ENCODE measurements around the gene SLC30A9. TPM values are rescaled to one million over a fixed set of nuclear protein-coding genes. Genes with fewer than 3 reads are reported as not detected.

The SLC30A9 gene
- total RNA-seq, 1 donor from 2014 or later = 59.3 TPM

DNA sequence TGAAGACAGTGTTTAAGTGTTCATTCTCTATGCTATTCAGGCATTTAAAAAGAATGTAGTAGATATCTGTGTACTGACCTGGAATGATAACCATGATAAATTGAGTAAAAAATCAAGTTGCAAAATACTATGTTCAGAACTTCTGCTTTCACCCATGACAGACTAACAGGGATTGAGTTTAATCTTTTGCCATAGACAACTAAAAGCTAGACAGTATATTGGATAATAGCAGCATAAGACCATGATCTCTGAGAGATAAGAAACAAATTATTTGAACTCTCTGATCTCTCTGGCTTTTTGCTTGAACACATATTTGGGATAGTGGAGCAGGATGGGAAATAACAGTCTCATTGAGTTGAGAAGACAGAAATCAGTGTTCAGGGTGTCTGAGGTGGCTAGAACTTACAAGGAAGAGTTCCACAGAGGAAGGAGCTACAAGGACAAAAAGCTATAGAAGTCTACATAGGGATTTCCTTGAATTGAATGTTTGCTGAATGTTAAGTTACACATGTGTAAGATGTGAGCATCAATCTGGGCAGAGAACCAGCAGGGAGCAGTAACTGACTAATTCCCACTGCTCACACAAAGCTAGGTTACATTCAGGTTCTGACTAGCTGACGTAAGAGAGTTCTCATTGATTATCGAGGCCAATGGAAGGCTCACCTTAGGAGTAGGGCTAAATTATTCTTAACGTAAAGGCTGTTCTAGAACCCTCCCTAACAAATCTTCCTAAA, 60.4 kb downstream of the SLC30A9 start:
- peaks cover 9% of the 10 kb centered on the region for H3K36me3 ChIP-seq (ENCODE audit: insufficient read depth, low read length)
- Mint-ChIP-seq H3K36me3 (ENCODE audit: low read depth, unreplicated experiment) (peaks cover 22% of the 10 kb centered on the region), H3K27me3 (ENCODE audit: low read depth, unreplicated experiment) (no peaks in the 10 kb centered on the region), H3K27ac (ENCODE audit: unreplicated experiment) (no peak overlapping the region), H3K4me1 (ENCODE audit: low read depth, unreplicated experiment) (no peaks in the 10 kb centered on the region), H3K4me3 (ENCODE audit: unreplicated experiment) (no peak overlapping the region), H3K9me3 (ENCODE audit: unreplicated experiment) (peaks cover 2% of the 10 kb centered on the region)
- no peak overlapping the region for H3K4me2 ChIP-seq (ENCODE audit: low read length)
- no peak overlapping the region for H3K27ac ChIP-seq (ENCODE audit: low read depth, low read length)
- no peaks in the 10 kb centered on the region for H3K9me3 ChIP-seq (ENCODE audit: insufficient read depth, low read depth, low read length)
- H3K9ac ChIP-seq (ENCODE audit: low read length) = no peak overlapping the region
- H2AFZ ChIP-seq (ENCODE audit: low read depth, low read length) = no peak overlapping the region
- no peaks in the 10 kb centered on the region for H3K79me2 ChIP-seq (ENCODE audit: insufficient read depth, low read length)
- H3K4me3 ChIP-seq (ENCODE audit: insufficient read depth, low read depth, low read length) = no peak overlapping the region
- no peak for FAIRE-seq
- no peak for DNase-seq (ENCODE audit: low read depth)
- no peaks in the 10 kb centered on the region for H4K20me1 ChIP-seq (ENCODE audit: insufficient read depth, low read length)
- TF ChIP-seq, protein P1, sequence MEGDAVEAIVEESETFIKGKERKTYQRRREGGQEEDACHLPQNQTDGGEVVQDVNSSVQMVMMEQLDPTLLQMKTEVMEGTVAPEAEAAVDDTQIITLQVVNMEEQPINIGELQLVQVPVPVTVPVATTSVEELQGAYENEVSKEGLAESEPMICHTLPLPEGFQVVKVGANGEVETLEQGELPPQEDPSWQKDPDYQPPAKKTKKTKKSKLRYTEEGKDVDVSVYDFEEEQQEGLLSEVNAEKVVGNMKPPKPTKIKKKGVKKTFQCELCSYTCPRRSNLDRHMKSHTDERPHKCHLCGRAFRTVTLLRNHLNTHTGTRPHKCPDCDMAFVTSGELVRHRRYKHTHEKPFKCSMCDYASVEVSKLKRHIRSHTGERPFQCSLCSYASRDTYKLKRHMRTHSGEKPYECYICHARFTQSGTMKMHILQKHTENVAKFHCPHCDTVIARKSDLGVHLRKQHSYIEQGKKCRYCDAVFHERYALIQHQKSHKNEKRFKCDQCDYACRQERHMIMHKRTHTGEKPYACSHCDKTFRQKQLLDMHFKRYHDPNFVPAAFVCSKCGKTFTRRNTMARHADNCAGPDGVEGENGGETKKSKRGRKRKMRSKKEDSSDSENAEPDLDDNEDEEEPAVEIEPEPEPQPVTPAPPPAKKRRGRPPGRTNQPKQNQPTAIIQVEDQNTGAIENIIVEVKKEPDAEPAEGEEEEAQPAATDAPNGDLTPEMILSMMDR (IDR thresholded peaks at IDR 0.05; ENCODE audit: insufficient read depth, low read depth, low read length) = no peak
- TF ChIP-seq EZH2 (IDR thresholded peaks at IDR 0.05; ENCODE audit: insufficient read depth, low read length) = no peak
- H3K4me1 ChIP-seq (ENCODE audit: insufficient read depth, low read length) = no peaks in the 10 kb centered on the region
- H3K27me3 ChIP-seq (ENCODE audit: insufficient read depth, low read length) = no peaks in the 10 kb centered on the region

DNA sequence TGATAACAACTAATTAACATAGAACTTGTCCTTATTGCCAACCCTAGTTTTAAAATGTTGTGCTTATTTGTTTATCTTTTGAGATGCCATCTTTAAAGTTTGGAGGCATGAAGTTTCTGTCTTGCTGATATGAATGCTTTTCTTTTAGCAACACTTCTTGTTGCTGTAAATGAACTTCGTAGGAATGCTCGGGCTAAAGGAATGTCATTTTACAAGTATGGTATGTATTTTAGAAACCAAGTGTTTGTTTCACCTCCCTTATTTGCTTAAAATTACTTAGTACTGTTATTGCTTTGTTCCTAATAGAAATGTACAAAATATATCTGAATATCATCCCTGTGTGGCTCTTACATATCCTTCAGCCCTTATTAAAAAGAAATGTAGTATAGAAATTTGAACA, 76.1 kb downstream of the SLC30A9 start:
- no peaks in the 10 kb centered on the region for H4K20me1 ChIP-seq (ENCODE audit: insufficient read depth, low read length)
- H3K4me3 ChIP-seq (ENCODE audit: insufficient read depth, low read depth, low read length) = no peak overlapping the region
- H3K27me3 ChIP-seq (ENCODE audit: insufficient read depth, low read length) = no peaks in the 10 kb centered on the region
- H3K4me1 ChIP-seq (ENCODE audit: insufficient read depth, low read length) = no peaks in the 10 kb centered on the region
- H3K9me3 ChIP-seq (ENCODE audit: insufficient read depth, low read depth, low read length) = no peaks in the 10 kb centered on the region
- no peak overlapping the region for H3K4me2 ChIP-seq (ENCODE audit: low read length)
- no peaks in the 10 kb centered on the region for H3K27me3 Mint-ChIP-seq (ENCODE audit: low read depth, unreplicated experiment)
- peaks cover 20% of the 10 kb centered on the region for H3K36me3 ChIP-seq (ENCODE audit: insufficient read depth, low read length)
- H2AFZ ChIP-seq (ENCODE audit: low read depth, low read length) = no peak overlapping the region
- DNase-seq (ENCODE audit: low read depth) (no peak), FAIRE-seq (no peak)
- no peaks in the 10 kb centered on the region for H3K4me1 Mint-ChIP-seq (ENCODE audit: low read depth, unreplicated experiment)
- H3K27ac Mint-ChIP-seq (ENCODE audit: unreplicated experiment) = no peak overlapping the region
- TF ChIP-seq, protein P1 (IDR thresholded peaks at IDR 0.05; ENCODE audit: insufficient read depth, low read depth, low read length) = no peak
- TF ChIP-seq EZH2 (IDR thresholded peaks at IDR 0.05; ENCODE audit: insufficient read depth, low read length) = no peak
- peaks cover 4% of the 10 kb centered on the region for H3K36me3 Mint-ChIP-seq (ENCODE audit: low read depth, unreplicated experiment)
- H3K4me3 Mint-ChIP-seq (ENCODE audit: unreplicated experiment) = no peak overlapping the region
- no peak overlapping the region for H3K27ac ChIP-seq (ENCODE audit: low read depth, low read length)
- no peaks in the 10 kb centered on the region for H3K79me2 ChIP-seq (ENCODE audit: insufficient read depth, low read length)
- no peaks in the 10 kb centered on the region for H3K9me3 Mint-ChIP-seq (ENCODE audit: unreplicated experiment)
- H3K9ac ChIP-seq (ENCODE audit: low read length) = no peak overlapping the region

DNA sequence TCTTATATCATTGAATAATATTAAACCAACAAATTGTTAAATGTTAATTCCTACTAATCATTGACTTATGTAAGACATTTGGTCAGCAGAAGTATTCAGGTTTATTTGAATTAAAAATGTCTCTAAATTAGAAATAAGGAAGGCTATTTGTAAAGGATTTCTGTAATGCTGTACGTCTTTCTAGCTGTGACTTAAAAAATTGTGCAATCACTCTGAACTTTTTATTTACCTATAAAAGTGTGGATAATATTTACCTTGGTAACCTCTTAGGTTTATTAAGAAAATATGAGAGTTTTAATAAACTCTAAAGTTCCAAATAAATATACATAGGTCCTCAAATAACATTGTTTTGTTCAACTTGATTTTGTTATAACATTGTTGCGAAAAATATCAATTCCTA, 76.9 kb downstream of the SLC30A9 start:
- no peak overlapping the region for H3K9ac ChIP-seq (ENCODE audit: low read length)
- H3K27me3 ChIP-seq (ENCODE audit: insufficient read depth, low read length) = no peaks in the 10 kb centered on the region
- H2AFZ ChIP-seq (ENCODE audit: low read depth, low read length) = no peak overlapping the region
- Mint-ChIP-seq H3K4me1 (ENCODE audit: low read depth, unreplicated experiment) (no peaks in the 10 kb centered on the region), H3K9me3 (ENCODE audit: unreplicated experiment) (no peaks in the 10 kb centered on the region), H3K36me3 (ENCODE audit: low read depth, unreplicated experiment) (peaks cover 4% of the 10 kb centered on the region), H3K4me3 (ENCODE audit: unreplicated experiment) (no peak overlapping the region), H3K27ac (ENCODE audit: unreplicated experiment) (no peak overlapping the region), H3K27me3 (ENCODE audit: low read depth, unreplicated experiment) (no peaks in the 10 kb centered on the region)
- no peaks in the 10 kb centered on the region for H3K4me1 ChIP-seq (ENCODE audit: insufficient read depth, low read length)
- DNase-seq (ENCODE audit: low read depth) (no peak), FAIRE-seq (no peak)
- H3K79me2 ChIP-seq (ENCODE audit: insufficient read depth, low read length) = no peaks in the 10 kb centered on the region
- no peak overlapping the region for H3K4me2 ChIP-seq (ENCODE audit: low read length)
- H3K27ac ChIP-seq (ENCODE audit: low read depth, low read length) = no peak overlapping the region
- H3K4me3 ChIP-seq (ENCODE audit: insufficient read depth, low read depth, low read length) = no peak overlapping the region
- TF ChIP-seq, protein P1 (IDR thresholded peaks at IDR 0.05; ENCODE audit: insufficient read depth, low read depth, low read length) = no peak
- no peak for TF ChIP-seq EZH2 (IDR thresholded peaks at IDR 0.05; ENCODE audit: insufficient read depth, low read length)
- no peaks in the 10 kb centered on the region for H3K9me3 ChIP-seq (ENCODE audit: insufficient read depth, low read depth, low read length)
- H4K20me1 ChIP-seq (ENCODE audit: insufficient read depth, low read length) = no peaks in the 10 kb centered on the region
- H3K36me3 ChIP-seq (ENCODE audit: insufficient read depth, low read length) = peaks cover 20% of the 10 kb centered on the region
